ENCODE measurements around the gene NEDD9.

Gene NEDD9

DNA sequence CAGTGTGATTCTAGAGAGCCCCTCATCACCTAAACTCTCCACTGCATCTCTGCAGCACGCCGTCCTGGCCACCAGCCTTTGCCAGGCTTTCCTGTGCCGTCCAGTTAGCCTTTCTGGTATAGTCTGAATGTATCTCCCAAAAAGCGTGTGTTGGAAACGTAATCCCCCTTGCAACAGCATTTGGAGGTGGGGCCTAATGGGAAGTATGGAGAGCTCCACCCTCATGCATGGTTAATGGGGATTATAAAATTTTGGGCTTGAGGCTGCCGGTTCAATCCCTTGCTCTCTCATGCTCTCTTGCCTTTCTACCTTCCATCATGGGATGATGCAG, 53.4 kb downstream of the NEDD9 start:
- Histone ChIP-seq H3K27me3 (ENCODE audit: insufficient read depth, low read length) (no peaks in the 10 kb centered on the region), H3K9me3 (ENCODE audit: low read length) (peaks cover 3% of the 10 kb centered on the region), H3K4me1 (ENCODE audit: insufficient read depth, low read length) (peaks cover 2% of the 10 kb centered on the region), H3K4me3 (ENCODE audit: low read length) (no peak overlapping the region), H2AFZ (ENCODE audit: low read depth, low read length) (no peak overlapping the region), H3K36me3 (ENCODE audit: insufficient read depth, low read length) (no peaks in the 10 kb centered on the region)

GRCh38 chr6:11177271-11177670, 55.2 kb downstream of the NEDD9 start:
- Histone ChIP-seq H3K4me1 (ENCODE audit: insufficient read depth, low read length) (peaks cover 9% of the 10 kb centered on the region), H3K36me3 (ENCODE audit: insufficient read depth, low read length) (no peaks in the 10 kb centered on the region), H3K4me3 (ENCODE audit: low read length) (no peak overlapping the region), H3K9me3 (ENCODE audit: low read length) (peaks cover 3% of the 10 kb centered on the region), H2AFZ (ENCODE audit: low read depth, low read length) (no peak overlapping the region), H3K27me3 (ENCODE audit: insufficient read depth, low read length) (no peaks in the 10 kb centered on the region)

DNA sequence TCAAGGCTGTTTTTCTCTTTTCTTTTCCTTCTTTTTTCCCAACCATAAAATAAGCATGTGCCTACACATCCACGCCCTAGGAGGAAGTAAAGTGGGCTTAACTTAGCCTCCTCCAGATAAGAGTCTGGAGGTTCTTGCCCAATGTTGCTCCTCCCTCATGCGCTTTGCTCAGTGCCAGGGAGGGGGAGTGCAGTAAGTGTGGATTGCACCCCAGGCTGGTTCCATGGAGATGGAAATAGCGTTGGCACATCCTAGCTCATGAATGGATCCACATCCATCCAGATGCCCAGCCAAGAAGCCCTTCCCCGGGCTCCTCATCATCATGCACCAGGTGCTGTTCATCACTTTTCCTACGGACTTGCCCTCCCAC, 58.2 kb downstream of the NEDD9 start:
- Histone ChIP-seq H3K4me1 (ENCODE audit: insufficient read depth, low read length) (peaks cover 8% of the 10 kb centered on the region), H3K9me3 (ENCODE audit: low read length) (peaks cover 1% of the 10 kb centered on the region), H3K4me3 (ENCODE audit: low read length) (no peak overlapping the region), H3K36me3 (ENCODE audit: insufficient read depth, low read length) (no peaks in the 10 kb centered on the region), H2AFZ (ENCODE audit: low read depth, low read length) (no peak overlapping the region), H3K27me3 (ENCODE audit: insufficient read depth, low read length) (no peaks in the 10 kb centered on the region)

DNA sequence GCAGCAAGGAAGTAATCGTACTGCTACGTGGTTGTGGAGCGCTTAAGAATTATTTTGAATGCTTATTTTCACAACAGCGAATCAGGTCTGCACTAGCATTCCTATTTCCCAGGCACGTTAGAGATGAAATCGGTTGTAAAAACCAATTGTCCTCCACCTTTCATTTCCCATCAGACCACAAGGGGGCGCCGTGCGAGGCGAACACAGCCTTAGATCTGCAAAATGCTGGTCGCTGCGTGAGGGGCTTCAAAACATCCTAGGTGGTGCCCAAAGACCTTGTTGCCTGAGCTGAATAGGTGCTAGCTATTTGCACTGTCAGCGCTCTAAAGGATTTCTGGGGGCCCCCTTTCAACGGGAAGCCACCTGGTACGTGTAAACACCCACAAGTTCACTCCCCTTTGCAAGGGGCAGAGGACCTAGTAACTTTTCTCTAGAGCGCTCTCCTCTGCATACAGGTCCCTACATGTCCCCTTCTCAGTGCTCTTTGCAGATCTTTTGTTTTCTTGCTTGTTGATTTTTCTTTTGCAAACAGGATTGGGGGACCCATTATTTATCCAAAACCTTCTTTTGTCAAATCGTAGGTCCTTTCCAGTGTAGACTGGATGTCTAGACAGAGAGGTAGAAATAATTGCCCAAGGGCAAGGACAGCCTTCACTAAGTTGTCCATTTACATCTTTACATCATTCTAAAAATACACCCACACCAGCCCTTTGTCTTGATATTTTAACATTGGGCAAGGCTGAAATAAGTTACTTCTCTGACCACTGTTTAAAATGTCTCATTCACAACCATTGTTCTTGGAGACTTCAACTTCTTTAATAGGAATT, 59.8 kb downstream of the NEDD9 start:
- Histone ChIP-seq H3K4me1 (ENCODE audit: insufficient read depth, low read length) (peaks cover 15% of the 10 kb centered on the region), H2AFZ (ENCODE audit: low read depth, low read length) (no peak overlapping the region), H3K27me3 (ENCODE audit: insufficient read depth, low read length) (no peaks in the 10 kb centered on the region), H3K4me3 (ENCODE audit: low read length) (no peak overlapping the region), H3K36me3 (ENCODE audit: insufficient read depth, low read length) (no peaks in the 10 kb centered on the region), H3K9me3 (ENCODE audit: low read length) (no peaks in the 10 kb centered on the region)

DNA sequence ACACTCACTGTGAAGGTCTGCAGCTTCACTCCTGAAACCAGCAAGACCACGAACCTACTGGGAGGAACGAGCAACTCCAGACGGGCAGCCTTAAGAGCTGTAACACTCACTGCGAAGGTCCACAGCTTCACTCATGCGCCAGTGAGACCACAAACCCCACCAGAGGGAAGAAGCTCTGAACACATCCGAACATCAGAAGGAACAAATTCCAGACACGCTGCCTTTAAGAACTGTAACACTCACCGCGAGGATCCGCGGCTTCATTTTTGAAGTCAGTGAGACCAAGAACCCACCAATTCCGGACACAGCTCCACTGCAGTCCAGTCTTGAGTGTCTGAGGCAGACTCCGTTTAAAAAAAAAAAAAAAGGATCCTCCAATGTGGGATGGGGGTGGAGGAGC, 60.5 kb downstream of the NEDD9 start:
- Histone ChIP-seq H3K27me3 (ENCODE audit: insufficient read depth, low read length) (no peaks in the 10 kb centered on the region), H3K4me3 (ENCODE audit: low read length) (no peak overlapping the region), H3K4me1 (ENCODE audit: insufficient read depth, low read length) (peaks cover 15% of the 10 kb centered on the region), H2AFZ (ENCODE audit: low read depth, low read length) (no peak overlapping the region), H3K36me3 (ENCODE audit: insufficient read depth, low read length) (no peaks in the 10 kb centered on the region), H3K9me3 (ENCODE audit: low read length) (no peaks in the 10 kb centered on the region)

DNA sequence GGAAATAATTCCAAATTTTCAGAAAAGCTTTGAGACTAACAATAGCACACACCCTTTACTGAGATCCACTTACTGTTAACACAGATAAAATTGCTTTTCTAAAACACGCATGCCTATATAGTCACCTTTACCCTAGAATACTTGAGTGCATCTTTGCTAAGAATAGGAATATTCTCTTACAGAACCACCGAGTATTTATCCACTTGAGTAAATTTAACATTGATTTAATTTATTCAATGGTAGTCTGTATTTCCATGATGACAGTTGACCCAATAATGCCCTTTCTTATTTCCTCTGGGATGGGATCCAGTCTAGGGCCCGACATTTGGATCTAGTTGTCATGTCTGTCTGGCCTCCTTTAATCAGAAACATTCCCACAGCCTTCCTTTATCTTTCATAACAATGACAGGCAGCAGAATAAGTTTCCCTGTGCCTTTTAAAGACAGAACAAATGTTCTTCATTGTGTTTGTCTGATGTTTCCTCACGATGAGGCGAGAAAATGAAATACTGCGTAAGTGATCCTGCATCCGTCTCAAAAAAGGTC, 64.3 kb downstream of the NEDD9 start:
- no peak overlapping the region for H3K4me3 ChIP-seq (ENCODE audit: low read length)
- H3K27me3 ChIP-seq (ENCODE audit: insufficient read depth, low read length), result no peaks in the 10 kb centered on the region
- H2AFZ ChIP-seq (ENCODE audit: low read depth, low read length), result no peak overlapping the region
- no peaks in the 10 kb centered on the region for H3K36me3 ChIP-seq (ENCODE audit: insufficient read depth, low read length)
- H3K9me3 ChIP-seq (ENCODE audit: low read length), result no peaks in the 10 kb centered on the region
- H3K4me1 ChIP-seq (ENCODE audit: insufficient read depth, low read length), result peaks cover 14% of the 10 kb centered on the region

DNA sequence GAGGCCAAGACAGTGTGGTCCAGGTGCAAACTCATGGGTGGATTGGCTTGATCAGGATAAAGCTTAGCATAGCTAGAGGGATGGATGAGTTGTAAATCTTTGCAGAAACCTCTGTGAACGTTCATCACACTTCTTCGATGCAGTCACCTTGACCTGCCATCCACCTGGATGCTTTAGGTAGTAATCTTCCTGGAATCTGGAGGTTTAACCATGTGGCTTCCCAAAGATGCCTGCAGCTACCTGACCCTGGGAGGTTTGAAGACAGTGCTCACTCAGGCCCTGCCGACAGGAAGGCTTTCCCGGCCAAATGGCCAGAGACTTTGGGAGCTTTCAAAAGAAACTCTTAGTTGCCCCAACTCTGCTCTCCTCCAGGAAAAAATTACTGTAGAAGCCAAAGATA, 65.5 kb downstream of the NEDD9 start:
- no peak overlapping the region for H3K4me3 ChIP-seq (ENCODE audit: low read length)
- peaks cover 13% of the 10 kb centered on the region for H3K4me1 ChIP-seq (ENCODE audit: insufficient read depth, low read length)
- H3K9me3 ChIP-seq (ENCODE audit: low read length), result no peaks in the 10 kb centered on the region
- H3K36me3 ChIP-seq (ENCODE audit: insufficient read depth, low read length), result no peaks in the 10 kb centered on the region
- no peaks in the 10 kb centered on the region for H3K27me3 ChIP-seq (ENCODE audit: insufficient read depth, low read length)
- H2AFZ ChIP-seq (ENCODE audit: low read depth, low read length), result no peak overlapping the region

- no peak overlapping the region for H2AFZ ChIP-seq (ENCODE audit: low read depth, low read length)
- no peaks in the 10 kb centered on the region for H3K36me3 ChIP-seq (ENCODE audit: insufficient read depth, low read length)
- no peak overlapping the region for H3K4me3 ChIP-seq (ENCODE audit: low read length)
- H3K27me3 ChIP-seq (ENCODE audit: insufficient read depth, low read length), result no peaks in the 10 kb centered on the region
- peaks cover 26% of the 10 kb centered on the region for H3K4me1 ChIP-seq (ENCODE audit: insufficient read depth, low read length)
- no peaks in the 10 kb centered on the region for H3K9me3 ChIP-seq (ENCODE audit: low read length)
Observed at GRCh38 chr6:11164717-11165646, 67.5 kb downstream of the NEDD9 start.

- Histone ChIP-seq H2AFZ (ENCODE audit: low read depth, low read length) (no peak overlapping the region), H3K36me3 (ENCODE audit: insufficient read depth, low read length) (no peaks in the 10 kb centered on the region), H3K27me3 (ENCODE audit: insufficient read depth, low read length) (no peaks in the 10 kb centered on the region), H3K9me3 (ENCODE audit: low read length) (no peaks in the 10 kb centered on the region), H3K4me3 (ENCODE audit: low read length) (no peak overlapping the region), H3K4me1 (ENCODE audit: insufficient read depth, low read length) (peaks cover 26% of the 10 kb centered on the region)
Observed at GRCh38 chr6:11163932-11164331, 68.5 kb downstream of the NEDD9 start.

- no peak overlapping the region for H3K4me3 ChIP-seq (ENCODE audit: low read length)
- peaks cover 20% of the 10 kb centered on the region for H3K4me1 ChIP-seq (ENCODE audit: insufficient read depth, low read length)
- no peaks in the 10 kb centered on the region for H3K9me3 ChIP-seq (ENCODE audit: low read length)
- H3K36me3 ChIP-seq (ENCODE audit: insufficient read depth, low read length), result no peaks in the 10 kb centered on the region
- no peaks in the 10 kb centered on the region for H3K27me3 ChIP-seq (ENCODE audit: insufficient read depth, low read length)
- H2AFZ ChIP-seq (ENCODE audit: low read depth, low read length), result no peak overlapping the region
Observed at GRCh38 chr6:11162262-11162661, 70.2 kb downstream of the NEDD9 start.

DNA sequence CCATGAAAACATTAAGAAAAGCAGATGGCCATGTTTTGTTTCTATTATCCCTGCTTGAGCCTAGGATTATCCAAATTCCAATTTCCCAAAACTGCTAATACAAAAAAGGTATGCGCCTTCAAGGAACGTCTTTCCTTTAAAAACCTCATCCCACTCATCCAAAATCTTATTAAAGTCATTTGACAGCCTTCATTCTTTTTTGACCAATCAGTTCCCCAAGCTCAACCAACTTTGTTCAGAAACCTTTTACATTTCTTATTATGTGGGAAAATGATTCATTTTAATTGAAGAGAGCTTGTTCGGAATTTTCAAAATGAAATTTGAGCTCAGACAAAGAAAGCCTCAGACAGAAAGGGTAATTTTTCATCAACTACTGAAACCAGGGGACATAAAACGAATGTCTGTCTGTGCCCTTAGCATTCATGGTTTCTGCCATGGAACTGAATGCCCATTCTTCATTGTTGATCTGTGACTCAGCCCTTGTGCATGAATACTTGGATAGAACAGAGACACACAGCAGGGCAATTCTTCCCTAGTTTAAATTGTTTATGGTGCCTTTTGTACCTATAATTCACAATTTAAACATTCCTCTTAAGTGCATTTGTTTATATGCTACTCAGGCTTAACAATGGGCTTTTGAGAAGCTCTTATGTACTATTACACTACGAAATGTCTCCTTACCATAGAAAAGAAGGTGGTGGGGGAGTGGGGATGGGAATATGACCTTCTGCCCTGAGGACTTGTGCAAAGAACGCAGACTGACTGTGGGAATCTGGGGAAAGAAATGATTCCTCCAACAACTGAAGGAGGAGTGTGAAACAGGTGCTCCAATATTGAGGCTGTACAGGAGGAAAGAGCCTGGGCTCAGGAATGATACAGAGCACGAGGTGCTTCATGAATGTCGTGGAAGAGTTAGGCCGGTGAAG, 71.2 kb downstream of the NEDD9 start:
- Histone ChIP-seq H3K36me3 (ENCODE audit: insufficient read depth, low read length) (no peaks in the 10 kb centered on the region), H3K4me1 (ENCODE audit: insufficient read depth, low read length) (peaks cover 20% of the 10 kb centered on the region), H3K27me3 (ENCODE audit: insufficient read depth, low read length) (no peaks in the 10 kb centered on the region), H3K9me3 (ENCODE audit: low read length) (no peaks in the 10 kb centered on the region), H2AFZ (ENCODE audit: low read depth, low read length) (no peak overlapping the region), H3K4me3 (ENCODE audit: low read length) (no peak overlapping the region)

DNA sequence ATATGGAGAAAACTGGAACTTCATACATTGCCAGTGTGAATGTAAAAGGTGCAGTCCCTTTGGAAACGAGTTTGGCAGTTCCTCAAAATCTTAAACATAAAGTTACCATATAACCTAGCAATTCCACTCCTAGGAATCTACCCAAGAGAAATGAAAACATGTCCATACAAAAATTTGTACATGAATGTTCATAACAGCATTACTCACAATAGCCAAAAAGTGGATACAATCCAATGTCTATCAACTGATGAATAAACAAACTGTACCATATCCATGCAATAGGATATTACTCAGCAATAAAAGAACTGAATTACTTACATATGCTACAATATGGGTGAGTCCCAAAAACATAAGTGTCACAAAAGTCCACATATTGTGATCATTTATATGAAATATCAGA, 72.3 kb downstream of the NEDD9 start:
- no peaks in the 10 kb centered on the region for H3K36me3 ChIP-seq (ENCODE audit: insufficient read depth, low read length)
- H2AFZ ChIP-seq (ENCODE audit: low read depth, low read length), result no peak overlapping the region
- H3K4me3 ChIP-seq (ENCODE audit: low read length), result no peak overlapping the region
- H3K4me1 ChIP-seq (ENCODE audit: insufficient read depth, low read length), result peaks cover 20% of the 10 kb centered on the region
- H3K9me3 ChIP-seq (ENCODE audit: low read length), result no peaks in the 10 kb centered on the region
- no peaks in the 10 kb centered on the region for H3K27me3 ChIP-seq (ENCODE audit: insufficient read depth, low read length)
